Activated T-helper 1 cell treated with anti-CD3 and anti-CD28 coated beads, Interleukin-2, amount 50 U/mL, for 16 hours (primary cell): ENCODE data around the gene TMEM114.

Experiments
- DNase-seq, 2 donors: peaks; one replicate each; pipeline ENCODE4 v3.0.0-alpha.2; 2020; ENCODE audit warnings: low read depth in 1 of 2, low spot score in 1 of 2

TMEM114 gene

GRCh38 chr16:8551388-8552332, 38.7 kb downstream of the TMEM114 start:
- DNase-seq: no peak

- no peak for DNase-seq
Measured at GRCh38 chr16:8550728-8551387, 39.5 kb downstream of the TMEM114 start.

- no peak for DNase-seq
Measured at GRCh38 chr16:8549843-8550412, 40.4 kb downstream of the TMEM114 start.

- no peak for DNase-seq
Measured at GRCh38 chr16:8548166-8548565, 42.1 kb downstream of the TMEM114 start.

GRCh38 chr16:8547762-8548161, 42.5 kb downstream of the TMEM114 start:
- DNase-seq: no peak

GRCh38 chr16:8544406-8544805, 45.9 kb downstream of the TMEM114 start:
- no peak for DNase-seq

GRCh38 chr16:8543258-8543657, 47.1 kb downstream of the TMEM114 start:
- no peak for DNase-seq

- DNase-seq: no peak
Measured at GRCh38 chr16:8542393-8542792, 47.9 kb downstream of the TMEM114 start.

- DNase-seq: no peak
Measured at GRCh38 chr16:8541868-8542267, 48.4 kb downstream of the TMEM114 start.

GRCh38 chr16:8537691-8538342, 52.5 kb downstream of the TMEM114 start:
- DNase-seq: no peak

GRCh38 chr16:8533509-8533908, 56.8 kb downstream of the TMEM114 start:
- DNase-seq: no peak

GRCh38 chr16:8530752-8531384, 59.4 kb downstream of the TMEM114 start:
- no peak for DNase-seq

- no peak for DNase-seq
Measured at GRCh38 chr16:8528471-8528870, 61.8 kb downstream of the TMEM114 start.

GRCh38 chr16:8523932-8524331, 66.4 kb downstream of the TMEM114 start:
- no peak for DNase-seq

- no peak for DNase-seq
Measured at GRCh38 chr16:8522757-8523156, 67.6 kb downstream of the TMEM114 start.

- DNase-seq: no peak
Measured at GRCh38 chr16:8519643-8520042, 70.7 kb downstream of the TMEM114 start.
